Tibial nerve (tissue), 4 donors: ENCODE results near the gene ETV6.

Experiments
- EP300 ChIP-seq, 2 donors: sonication (generic); formaldehyde crosslinking; IDR thresholded peaks; one replicate each; pipeline ENCODE4 v1.6.1; 2017; ENCODE audit warnings: antibody characterized with exemption in 2 of 2, mild to moderate bottlenecking in 1 of 2
- POLR2A ChIP-seq, 2 donors: fragments of 450-650 bp; IDR thresholded peaks; one replicate each; pipeline ENCODE4 v1.6.1; 2017; ENCODE audit warnings: antibody characterized with exemption in 2 of 2, mild to moderate bottlenecking in 2 of 2, moderate library complexity in 2 of 2
- TF ChIP-seq, protein P1 (sequence below), 5 experiments: fragments of 200-600 bp in 3 of 5; fragments of 450-650 bp in 2 of 5; sonication (generic) in 3 of 5; IDR thresholded peaks; one replicate each; pipeline ENCODE4 v1.5.1; 2016 to 2019; ENCODE audit warnings: antibody characterized with exemption in 5 of 5, mild to moderate bottlenecking in 3 of 5, moderate library complexity in 2 of 5

DNA sequence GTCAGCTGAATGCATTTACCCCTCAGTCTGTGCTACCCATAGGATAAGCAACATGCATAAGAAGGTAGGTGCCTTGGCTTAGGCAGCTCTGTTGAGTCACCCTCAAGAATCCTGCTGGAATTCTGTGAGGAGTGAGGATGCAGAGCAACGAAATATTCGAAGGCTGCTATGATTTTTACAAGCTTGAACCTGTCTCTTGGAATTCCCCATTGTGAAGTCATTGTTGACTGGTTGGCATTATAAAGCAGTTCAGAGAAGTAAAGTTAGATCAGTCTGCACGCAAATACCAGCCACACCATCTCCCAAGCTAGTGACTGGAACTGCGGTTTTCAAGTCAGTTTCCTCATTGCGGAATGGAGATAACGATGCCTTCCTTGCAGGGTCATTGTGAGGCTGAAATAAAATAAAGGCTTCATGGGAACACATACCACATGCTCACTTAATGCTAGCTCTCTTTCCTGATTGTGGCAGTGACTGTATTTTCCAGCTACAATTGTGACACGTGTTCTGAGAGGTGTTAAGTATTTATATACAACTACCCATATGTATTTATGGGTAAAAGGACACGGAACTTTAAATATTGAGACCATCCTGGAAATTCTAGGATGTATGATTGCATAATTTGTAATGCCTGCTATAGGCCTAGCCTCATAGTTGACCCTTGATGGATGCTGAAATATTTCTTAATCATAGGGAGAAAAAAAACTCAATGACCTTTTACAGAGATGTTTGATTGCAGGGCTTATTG lies 96.7 kb downstream of the ETV6 start:
- TF ChIP-seq POLR2A (IDR thresholded peaks at IDR 0.05) (no peak), EP300 (IDR thresholded peaks at IDR 0.05) (peak in 1 of 2 donors; percentile 42)
- TF ChIP-seq, protein P1, sequence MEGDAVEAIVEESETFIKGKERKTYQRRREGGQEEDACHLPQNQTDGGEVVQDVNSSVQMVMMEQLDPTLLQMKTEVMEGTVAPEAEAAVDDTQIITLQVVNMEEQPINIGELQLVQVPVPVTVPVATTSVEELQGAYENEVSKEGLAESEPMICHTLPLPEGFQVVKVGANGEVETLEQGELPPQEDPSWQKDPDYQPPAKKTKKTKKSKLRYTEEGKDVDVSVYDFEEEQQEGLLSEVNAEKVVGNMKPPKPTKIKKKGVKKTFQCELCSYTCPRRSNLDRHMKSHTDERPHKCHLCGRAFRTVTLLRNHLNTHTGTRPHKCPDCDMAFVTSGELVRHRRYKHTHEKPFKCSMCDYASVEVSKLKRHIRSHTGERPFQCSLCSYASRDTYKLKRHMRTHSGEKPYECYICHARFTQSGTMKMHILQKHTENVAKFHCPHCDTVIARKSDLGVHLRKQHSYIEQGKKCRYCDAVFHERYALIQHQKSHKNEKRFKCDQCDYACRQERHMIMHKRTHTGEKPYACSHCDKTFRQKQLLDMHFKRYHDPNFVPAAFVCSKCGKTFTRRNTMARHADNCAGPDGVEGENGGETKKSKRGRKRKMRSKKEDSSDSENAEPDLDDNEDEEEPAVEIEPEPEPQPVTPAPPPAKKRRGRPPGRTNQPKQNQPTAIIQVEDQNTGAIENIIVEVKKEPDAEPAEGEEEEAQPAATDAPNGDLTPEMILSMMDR (IDR thresholded peaks at IDR 0.05) = no peak
